Measurements from ENCODE around the gene KCMF1. TPM values are rescaled to one million over a fixed set of nuclear protein-coding genes. Genes with fewer than 3 reads are reported as not detected.

KCMF1 gene
- total RNA-seq, 1 experiment from 2014 or later = 73.6 TPM

DNA sequence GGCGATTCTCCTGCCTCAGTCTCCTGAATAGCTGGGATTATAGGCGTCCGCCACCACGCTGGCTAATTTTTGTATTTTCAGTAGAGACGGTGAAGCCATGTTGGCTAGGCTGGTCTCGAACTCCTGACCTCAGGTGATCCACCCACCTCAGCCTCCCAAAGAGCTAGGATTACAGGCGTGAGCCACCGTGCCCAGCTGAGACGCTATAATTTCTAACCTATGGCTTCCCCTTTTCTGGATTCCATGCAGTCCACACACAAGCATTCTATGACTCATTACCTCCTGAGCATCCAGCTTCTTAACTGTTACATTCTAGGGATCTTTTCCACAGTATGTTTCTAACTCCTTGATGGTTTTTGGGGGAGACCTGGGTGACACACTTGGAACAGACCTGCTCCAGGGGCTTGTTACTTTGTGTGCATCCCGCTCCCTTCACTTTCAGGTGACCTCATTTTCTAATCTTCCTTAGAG is 11.8 kb upstream of the KCMF1 start:
- Histone ChIP-seq H3K9ac (ENCODE audit: low read length) (peak overlapping the region; percentile 85), H3K4me3 (ENCODE audit: low read length) (peak overlapping the region; percentile 41; the same call in 1 of the 2 replicates), H3K4me1 (ENCODE audit: insufficient read depth, low read length) (peaks cover 47% of the 10 kb centered on the region)

GRCh38 chr2:84959566-84960506 is 11.1 kb upstream of the KCMF1 start:
- Histone ChIP-seq H4K20me1 (ENCODE audit: low read length) (no peaks in the 10 kb centered on the region), H3K9ac (ENCODE audit: low read length) (peak overlapping the region; percentile 85), H3K4me1 (ENCODE audit: insufficient read depth, low read length) (peaks cover 51% of the 10 kb centered on the region), H3K27ac (ENCODE audit: low read length) (peak overlapping the region; percentile 99), H3K36me3 (ENCODE audit: low read depth, low read length) (peaks cover 3% of the 10 kb centered on the region; the same call in 1 of the 2 replicates), H3K79me2 (ENCODE audit: low read length) (peaks cover 13% of the 10 kb centered on the region), H3K4me3 (ENCODE audit: low read length) (peak overlapping the region; percentile 11; the same call in 1 of the 2 replicates), H3K4me2 (ENCODE audit: low read length) (peak overlapping the region; percentile 72), H3K9me2 (replicated peaks; ENCODE audit: low read length) (no peaks in the 10 kb centered on the region), H3K27me3 (ENCODE audit: low read length) (no peaks in the 10 kb centered on the region), H3F3A (ENCODE audit: low read length, unreplicated experiment) (peaks cover 22% of the 10 kb centered on the region), H2AFZ (ENCODE audit: low read length) (no peak overlapping the region), H3K9me3 (ENCODE audit: low read length) (no peaks in the 10 kb centered on the region)
- no TSS peak for BruUV-seq (replicated peaks)
- ATAC-seq (peak; percentile 9), DNase-seq (peak; percentile 66)
- TF ChIP-seq CTCF (conservative IDR thresholded peaks at IDR 0.05; ENCODE audit: low read depth, low read length) = no peak
- no peak for TF ChIP-seq EZH2 (IDR thresholded peaks at IDR 0.05; ENCODE audit: low read length, unreplicated experiment)
- no peak for TF ChIP-seq EZH2phosphoT487 (IDR thresholded peaks at IDR 0.05; ENCODE audit: borderline replicate concordance, low read length)
- ChIA-PET CTCF (interaction anchor here (0.6 to 2.8 kb wide), 3 partner anchors 34 to 81 kb away, joined by 3 to 21 read pairs (median 5); no protein-coding TSS in a partner anchor), POLR2A (ENCODE audit: unreplicated experiment) (interaction anchor here (0.7 to 2.1 kb wide), 3 partner anchors 10 to 329 kb away, joined by 3 to 31 read pairs (median 5); partner anchors contain the start of gene KCMF1)
- intact Hi-C loops (cut with micrococcal nuclease) = loop anchor here (1.0 to 2.0 kb wide), 2 partner anchors 15 to 55 kb away; no protein-coding TSS in a partner anchor

More for the DNA sequence above, 11.8 kb upstream of the KCMF1 start:
- H3K36me3 ChIP-seq (ENCODE audit: low read depth, low read length) = no peaks in the 10 kb centered on the region
- H3F3A ChIP-seq (ENCODE audit: low read length, unreplicated experiment) = peaks cover 22% of the 10 kb centered on the region
- H3K27me3 ChIP-seq (ENCODE audit: low read length) = no peaks in the 10 kb centered on the region
- no TSS peak for BruUV-seq (replicated peaks)
- peaks cover 8% of the 10 kb centered on the region; the same call in 1 of the 2 replicates for H3K79me2 ChIP-seq (ENCODE audit: low read length)
- DNase-seq = peak; percentile 81
- H3K27ac ChIP-seq (ENCODE audit: low read length) = peak overlapping the region; percentile 99
- TF ChIP-seq EZH2 (IDR thresholded peaks at IDR 0.05; ENCODE audit: low read length, unreplicated experiment) = no peak
- no peak for TF ChIP-seq EZH2phosphoT487 (IDR thresholded peaks at IDR 0.05; ENCODE audit: borderline replicate concordance, low read length)
- no peak for TF ChIP-seq CTCF (conservative IDR thresholded peaks at IDR 0.05; ENCODE audit: low read depth, low read length)
- peak; percentile 53 for ATAC-seq
- no peaks in the 10 kb centered on the region for H3K9me2 ChIP-seq (replicated peaks; ENCODE audit: low read length)
- no peak overlapping the region for H2AFZ ChIP-seq (ENCODE audit: low read length)
- intact Hi-C loops (cut with micrococcal nuclease) = loop anchor here (1.0 to 2.0 kb wide), 2 partner anchors 14 to 56 kb away; no protein-coding TSS in a partner anchor
- ChIA-PET POLR2A (ENCODE audit: unreplicated experiment) (interaction anchor here (1.3 to 2.1 kb wide), 4 partner anchors 11 to 33 kb away, joined by 3 to 45 read pairs (median 20); partner anchors contain the start of gene KCMF1), CTCF (interaction anchor here (0.5 to 2.8 kb wide), 6 partner anchors 10 to 59 kb away, joined by 3 to 21 read pairs (median 8); no protein-coding TSS in a partner anchor)
- no peaks in the 10 kb centered on the region for H4K20me1 ChIP-seq (ENCODE audit: low read length)
- H3K4me2 ChIP-seq (ENCODE audit: low read length) = peak overlapping the region; percentile 72
- H3K9me3 ChIP-seq (ENCODE audit: low read length) = no peaks in the 10 kb centered on the region

All from PC-3 (cell line).